Trophoblast cell (in vitro differentiated cells and primary cell): ENCODE measurements around the gene NFX1.
A peak's percentile ranks its signal among the peaks of the same experiment; 100 is the strongest.

ENCODE experiments used
- DNase-seq, 2 donors: peaks; one replicate each; pipeline ENCODE4 v3.0.0-alpha.2; 2016
- H2AFZ ChIP-seq: 2 replicates; pipeline ENCODE4 v1.6.1; 2013; ENCODE audit warnings: low read length, moderate library complexity, mild to moderate bottlenecking; ENCODE audit not compliant: insufficient read depth, poor library complexity
- H2AK5ac ChIP-seq: 2 replicates; pipeline ENCODE4 v1.6.1; 2013; ENCODE audit warnings: mild to moderate bottlenecking, low read length
- H2BK120ac ChIP-seq: 2 replicates; pipeline ENCODE4 v1.6.1; 2013; ENCODE audit warnings: low read length, mild to moderate bottlenecking, moderate library complexity; ENCODE audit not compliant: insufficient read depth, poor library complexity
- H2BK12ac ChIP-seq: 2 replicates; pipeline ENCODE4 v1.6.1; 2013; ENCODE audit warnings: mild to moderate bottlenecking, low read length, moderate library complexity
- H2BK5ac ChIP-seq: 2 replicates; pipeline ENCODE4 v1.6.1; 2013; ENCODE audit warnings: low read length, low read depth, moderate library complexity, mild to moderate bottlenecking; ENCODE audit not compliant: poor library complexity
- H3K14ac ChIP-seq: 2 replicates; pipeline ENCODE4 v1.6.1; 2013; ENCODE audit warnings: mild to moderate bottlenecking, low read length
- H3K18ac ChIP-seq: 2 replicates; pipeline ENCODE4 v1.6.1; 2013; ENCODE audit warnings: mild to moderate bottlenecking, low read length
- H3K23ac ChIP-seq: 2 replicates; pipeline ENCODE4 v1.6.1; 2013; ENCODE audit warnings: low read length
- H3K27ac ChIP-seq: 2 replicates; pipeline ENCODE4 v1.5.1; 2013; ENCODE audit warnings: low read depth, mild to moderate bottlenecking, inconsistent platforms, low read length, moderate library complexity
- H3K27me3 ChIP-seq: 2 replicates; pipeline ENCODE4 v1.6.1; 2013; ENCODE audit warnings: inconsistent platforms, mild to moderate bottlenecking, low read length, moderate library complexity; ENCODE audit not compliant: insufficient read depth
- H3K36me3 ChIP-seq, 2 experiments: 1 replicate in 1 of 2; 2 replicates in 1 of 2; pipeline ENCODE4 v1.6.1; 2013; ENCODE audit warnings: low read length in 2 of 2, mild to moderate bottlenecking in 2 of 2, moderate library complexity in 1 of 2; ENCODE audit not compliant: insufficient read depth in 2 of 2, control insufficient read depth in 1 of 2
- H3K4ac ChIP-seq: 2 replicates; pipeline ENCODE4 v1.6.1; 2013; ENCODE audit warnings: low read depth, mild to moderate bottlenecking, low read length, moderate library complexity
- H3K4me1 ChIP-seq, 2 experiments: 1 replicate in 1 of 2; 2 replicates in 1 of 2; pipeline ENCODE4 v1.6.1; 2013; ENCODE audit warnings: low read length in 2 of 2, mild to moderate bottlenecking in 2 of 2, moderate library complexity in 1 of 2; ENCODE audit not compliant: insufficient read depth in 2 of 2, control insufficient read depth in 1 of 2
- H3K4me2 ChIP-seq: 2 replicates; pipeline ENCODE4 v1.6.1; 2013; ENCODE audit warnings: inconsistent platforms, mild to moderate bottlenecking, low read length, moderate library complexity
- H3K4me3 ChIP-seq: 2 replicates; pipeline ENCODE4 v1.5.1; 2013; ENCODE audit warnings: mild to moderate bottlenecking, low read depth, low read length, inconsistent platforms
- H3K79me1 ChIP-seq: one replicate; pipeline ENCODE4 v1.6.1; 2013; ENCODE audit warnings: low read length
- H3K79me2 ChIP-seq: 2 replicates; pipeline ENCODE4 v1.6.1; 2013; ENCODE audit warnings: low read length, mild to moderate bottlenecking; ENCODE audit not compliant: control insufficient read depth, insufficient read depth, poor library complexity
- H3K9ac ChIP-seq: 2 replicates; pipeline ENCODE4 v1.6.1; 2013; ENCODE audit warnings: mild to moderate bottlenecking, low read length
- H3K9me3 ChIP-seq: 2 replicates; pipeline ENCODE4 v1.6.1; 2013; ENCODE audit warnings: low read depth, mild to moderate bottlenecking, control low read depth, inconsistent platforms, low read length; ENCODE audit not compliant: insufficient read depth
- H4K12ac ChIP-seq: 2 replicates; pipeline ENCODE4 v1.6.1; 2013; ENCODE audit warnings: low read depth, mild to moderate bottlenecking, low read length, moderate library complexity
- H4K8ac ChIP-seq: 2 replicates; pipeline ENCODE4 v1.6.1; 2013; ENCODE audit warnings: low read depth, mild to moderate bottlenecking, low read length, moderate library complexity
- H4K91ac ChIP-seq: one replicate; pipeline ENCODE4 v1.6.1; 2013; ENCODE audit warnings: low read depth, mild to moderate bottlenecking, low read length, moderate library complexity
- WGBS: extraction: QIAGEN DNeasy Blood & Tissue Kit; methylation state at CpG from one replicate; pipeline ENCODE4 v1.1.7; 2013; ENCODE audit warnings: missing lambda C conversion rate; ENCODE audit not compliant: insufficient read length, insufficient coverage; ENCODE audit errors: extremely low coverage; 5-methylcytosine and 5-hydroxymethylcytosine counted together

NFX1 gene

DNA sequence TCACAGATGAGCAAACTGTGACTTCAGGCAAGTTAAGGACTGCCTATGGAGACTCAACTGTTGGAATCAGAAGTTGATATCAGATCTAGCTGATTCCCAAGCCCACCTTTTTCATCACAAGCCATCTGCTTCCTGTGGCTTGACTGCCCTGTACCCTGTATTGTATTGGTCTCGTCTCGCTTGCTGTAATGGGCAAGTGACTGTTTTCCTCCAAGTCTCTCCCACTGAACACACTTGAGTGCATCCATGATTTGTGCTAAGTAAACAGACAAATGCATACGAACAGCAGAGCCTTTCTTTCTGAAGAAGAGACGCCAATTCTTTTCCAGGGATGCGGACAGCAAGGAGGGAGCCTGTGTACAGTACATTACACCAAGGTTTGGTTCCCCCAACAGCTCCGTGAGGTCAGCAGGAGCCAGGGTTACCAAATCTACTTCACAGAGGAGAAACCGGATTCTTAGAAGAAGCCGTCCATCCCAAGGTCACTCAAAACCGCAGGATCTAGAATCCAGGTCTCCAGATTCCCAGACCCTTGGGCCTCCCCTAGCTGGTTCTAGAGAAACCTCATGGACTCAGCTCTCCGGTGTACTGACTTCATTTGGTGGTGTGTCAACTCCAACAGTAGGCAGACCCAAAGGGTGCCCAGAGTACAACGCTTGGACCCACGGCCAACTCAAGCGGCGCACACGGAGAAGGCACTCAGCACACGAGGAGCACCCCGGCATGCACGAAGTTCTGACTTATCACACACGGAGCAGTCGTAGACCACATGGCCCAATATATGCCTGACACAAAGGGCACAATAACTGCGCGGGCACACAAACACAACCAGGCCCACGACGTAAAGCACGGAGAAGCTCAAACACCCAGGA lies 26.9 kb upstream of the NFX1 start:
- H2AFZ ChIP-seq, result peak overlapping the region; percentile 61
- no peaks in the 10 kb centered on the region for H3K27me3 ChIP-seq
- peaks cover 4 to 13% of the 10 kb centered on the region in 2 experiments for H3K36me3 ChIP-seq
- peak overlapping the region; percentile 71 for H3K4me2 ChIP-seq
- H2BK5ac ChIP-seq, result no peak overlapping the region
- H3K4ac ChIP-seq, result peak overlapping the region; percentile 91
- WGBS, result no CpG with 5 or more reads among the region's 25 CpGs
- H3K4me1 ChIP-seq, result peaks cover 7 to 9% of the 10 kb centered on the region in 2 experiments
- H3K9ac ChIP-seq, result peak overlapping the region; percentile 87
- H3K9me3 ChIP-seq, result peaks cover 2% of the 10 kb centered on the region
- no peak overlapping the region for H3K27ac ChIP-seq
- peaks cover 15% of the 10 kb centered on the region for H3K79me2 ChIP-seq
- peak overlapping the region; percentile 77 for H2BK120ac ChIP-seq
- H4K91ac ChIP-seq, result peak overlapping the region; percentile 41
- peak overlapping the region; percentile 9 for H3K14ac ChIP-seq
- no peak for DNase-seq
- peak overlapping the region; percentile 16 for H3K18ac ChIP-seq
- no peak overlapping the region for H2BK12ac ChIP-seq
- H2AK5ac ChIP-seq, result no peak overlapping the region
- H3K4me3 ChIP-seq, result peak overlapping the region; percentile 94
- no peak overlapping the region for H4K12ac ChIP-seq
- H3K79me1 ChIP-seq, result peaks cover 13% of the 10 kb centered on the region
- no peak overlapping the region for H4K8ac ChIP-seq
- H3K23ac ChIP-seq, result no peak overlapping the region

DNA sequence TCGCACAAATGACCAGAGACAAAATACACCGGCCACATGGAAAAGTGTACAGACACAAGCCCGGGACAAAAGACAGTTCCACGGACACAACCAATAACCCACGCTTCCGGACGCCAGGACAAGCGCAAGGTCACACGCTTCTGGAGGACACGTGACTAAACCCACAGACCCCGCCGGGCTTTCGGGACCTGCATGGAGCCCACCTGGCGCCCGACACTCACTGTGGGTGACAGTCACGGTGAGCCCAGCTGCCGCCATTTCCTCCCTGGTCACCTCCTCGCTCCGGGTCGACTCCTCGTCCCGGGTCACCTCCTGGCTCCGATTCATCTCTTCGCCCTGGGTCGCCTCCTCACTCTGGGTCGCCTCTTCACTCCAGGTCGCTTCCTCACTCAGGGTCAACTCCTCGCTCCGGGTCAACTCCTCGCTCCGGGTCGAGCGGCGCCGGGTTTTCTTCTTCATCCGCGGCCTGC lies 26.3 kb upstream of the NFX1 start:
- H4K91ac ChIP-seq, result peak overlapping the region; percentile 41
- DNase-seq, result no peak
- H3K79me1 ChIP-seq, result peaks cover 13% of the 10 kb centered on the region
- H3K4ac ChIP-seq, result peak overlapping the region; percentile 91
- H2BK5ac ChIP-seq, result peak overlapping the region; percentile 65
- no peak overlapping the region for H3K23ac ChIP-seq
- H3K14ac ChIP-seq, result peak overlapping the region; percentile 9
- no peaks in the 10 kb centered on the region for H3K27me3 ChIP-seq
- H2AFZ ChIP-seq, result peak overlapping the region; percentile 61
- H2BK120ac ChIP-seq, result peak overlapping the region; percentile 77
- H3K18ac ChIP-seq, result peak overlapping the region; percentile 73
- H4K12ac ChIP-seq, result peak overlapping the region; percentile 21
- H3K79me2 ChIP-seq, result peaks cover 15% of the 10 kb centered on the region
- peak overlapping the region; percentile 6 for H2BK12ac ChIP-seq
- peak overlapping the region; percentile 87 for H3K9ac ChIP-seq
- H3K36me3 ChIP-seq, result peaks cover 4 to 11% of the 10 kb centered on the region in 2 experiments
- peak overlapping the region; percentile 82 for H4K8ac ChIP-seq
- no CpG with 5 or more reads among the region's 37 CpGs for WGBS
- H3K27ac ChIP-seq, result peak overlapping the region; percentile 5
- peak overlapping the region; percentile 71 for H3K4me2 ChIP-seq
- peak overlapping the region; percentile 45 for H2AK5ac ChIP-seq
- peaks cover 2% of the 10 kb centered on the region for H3K9me3 ChIP-seq
- H3K4me1 ChIP-seq, result peaks cover 7 to 9% of the 10 kb centered on the region in 2 experiments
- peak overlapping the region; percentile 94 for H3K4me3 ChIP-seq

DNA sequence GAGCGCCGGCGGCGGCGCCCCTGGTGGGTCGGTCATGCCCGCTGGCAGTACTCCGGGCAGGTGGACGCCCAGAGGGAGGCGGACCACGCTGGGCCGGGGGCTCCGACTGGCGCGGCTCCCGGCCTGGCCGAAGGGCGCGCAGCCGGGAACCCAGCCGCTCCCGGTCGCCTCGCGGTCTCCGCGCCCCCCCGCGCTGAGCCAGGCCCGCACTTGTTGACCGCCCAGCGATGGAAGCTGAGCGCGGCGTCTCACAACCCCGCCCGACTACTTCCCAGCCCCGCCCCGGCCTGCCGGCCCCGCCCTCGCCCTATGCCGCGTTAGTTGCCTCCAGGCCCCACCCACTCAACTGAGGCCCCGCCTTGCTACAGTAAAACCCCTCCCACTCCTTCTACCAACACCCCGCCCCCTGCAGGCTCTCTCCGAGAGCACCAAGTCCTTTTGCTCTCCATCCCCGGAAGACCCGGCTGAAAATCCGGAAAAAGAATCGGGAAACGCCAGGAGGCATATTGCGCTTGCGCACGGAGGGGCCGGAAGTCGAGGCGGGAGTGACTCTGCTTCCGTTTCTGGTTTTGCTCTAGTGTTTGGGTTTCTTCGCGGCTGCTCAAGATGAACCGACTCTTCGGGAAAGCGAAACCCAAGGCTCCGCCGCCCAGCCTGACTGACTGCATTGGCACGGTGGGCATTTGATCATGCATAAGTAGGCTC lies 25.7 kb upstream of the NFX1 start, which contains the start of the genes BAG1 and CHMP5:
TSS of gene BAG1 (minus strand) at position 236 of the 705 bp plus-strand sequence.
TSS of gene CHMP5 (plus strand) at position 577 of the 705 bp plus-strand sequence. CDS start at position 607, 30 bp downstream.
- H4K91ac ChIP-seq, result peak within 1 kb of the TSS; percentile 73
- DNase-seq, result peak; percentile 99 to 100
- peak within 1 kb of the TSS; percentile 94 for H3K4me3 ChIP-seq
- peak within 1 kb of the TSS; percentile 21 for H3K27ac ChIP-seq
- peak within 1 kb of the TSS; percentile 86 for H2AK5ac ChIP-seq
- H3K4me1 ChIP-seq, result peaks cover 7 to 9% of the 10 kb centered on the region in 2 experiments
- no CpG with 5 or more reads among the region's 67 CpGs for WGBS
- peaks cover 7 to 12% of the 10 kb centered on the region in 2 experiments for H3K36me3 ChIP-seq
- peaks cover 13% of the 10 kb centered on the region for H3K79me1 ChIP-seq
- peak within 1 kb of the TSS; percentile 65 for H2BK5ac ChIP-seq
- H3K4ac ChIP-seq, result peak within 1 kb of the TSS; percentile 91
- H2AFZ ChIP-seq, result peak within 1 kb of the TSS; percentile 78
- H3K79me2 ChIP-seq, result peaks cover 15% of the 10 kb centered on the region
- H2BK12ac ChIP-seq, result peak within 1 kb of the TSS; percentile 6
- H4K12ac ChIP-seq, result peak within 1 kb of the TSS; percentile 79
- H3K23ac ChIP-seq, result no peak within 1 kb of the TSS
- H3K14ac ChIP-seq, result peak within 1 kb of the TSS; percentile 52
- no peaks in the 10 kb centered on the region for H3K27me3 ChIP-seq
- H3K4me2 ChIP-seq, result peak within 1 kb of the TSS; percentile 91
- H4K8ac ChIP-seq, result peak within 1 kb of the TSS; percentile 91
- peaks cover 2% of the 10 kb centered on the region for H3K9me3 ChIP-seq
- peak within 1 kb of the TSS; percentile 87 for H3K9ac ChIP-seq
- peak within 1 kb of the TSS; percentile 77 for H2BK120ac ChIP-seq
- H3K18ac ChIP-seq, result peak within 1 kb of the TSS; percentile 76

DNA sequence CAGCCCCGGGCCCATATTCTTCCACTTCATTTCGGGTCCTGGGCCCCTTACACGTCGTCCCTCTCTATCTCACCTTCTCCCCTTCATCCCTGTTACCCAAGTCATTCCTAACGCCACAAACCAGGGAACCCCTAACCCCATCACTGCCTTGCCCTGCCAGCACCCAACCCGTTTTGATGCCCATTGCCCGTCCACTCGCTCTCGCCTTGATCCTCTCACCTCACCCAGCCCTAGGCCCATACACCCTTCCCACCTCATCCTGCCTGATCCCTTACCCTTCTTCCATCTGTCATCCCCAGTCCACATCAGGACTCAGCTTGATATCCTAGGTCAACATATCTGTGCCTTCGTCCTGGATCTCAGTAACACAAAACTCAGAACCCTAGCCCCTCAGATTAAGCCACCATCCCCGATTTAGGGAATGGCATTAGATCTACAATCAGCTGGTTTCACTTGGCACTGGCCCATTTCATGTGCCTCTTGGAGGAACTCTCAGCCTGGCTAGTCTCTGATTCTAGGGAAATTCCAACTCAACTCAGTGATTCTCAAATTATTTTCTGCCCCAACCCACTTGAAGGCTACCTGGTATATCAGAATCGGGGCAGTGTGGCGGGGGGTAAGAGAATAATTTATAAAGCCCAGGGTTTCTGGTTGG lies 25.0 kb upstream of the NFX1 start:
- DNase-seq, result peak in 1 of 2 donors; percentile 12
- peaks cover 2% of the 10 kb centered on the region for H3K9me3 ChIP-seq
- H3K4me3 ChIP-seq, result peak overlapping the region; percentile 81
- peak overlapping the region; percentile 91 for H4K8ac ChIP-seq
- H2AFZ ChIP-seq, result peak overlapping the region; percentile 78
- no CpG with 5 or more reads among the region's 13 CpGs for WGBS
- H2BK5ac ChIP-seq, result peak overlapping the region; percentile 5
- peak overlapping the region; percentile 79 for H4K12ac ChIP-seq
- peaks cover 15% of the 10 kb centered on the region for H3K79me2 ChIP-seq
- H3K4ac ChIP-seq, result peak overlapping the region; percentile 66
- H3K4me1 ChIP-seq, result peaks cover 7 to 9% of the 10 kb centered on the region in 2 experiments
- no peak overlapping the region for H2BK12ac ChIP-seq
- peaks cover 13% of the 10 kb centered on the region for H3K79me1 ChIP-seq
- peak overlapping the region; percentile 73 for H4K91ac ChIP-seq
- H2AK5ac ChIP-seq, result peak overlapping the region; percentile 86
- no peak overlapping the region for H3K23ac ChIP-seq
- H3K27ac ChIP-seq, result peak overlapping the region; percentile 21
- H3K27me3 ChIP-seq, result no peaks in the 10 kb centered on the region
- H3K9ac ChIP-seq, result peak overlapping the region; percentile 59
- H3K18ac ChIP-seq, result peak overlapping the region; percentile 76
- peak overlapping the region; percentile 91 for H3K4me2 ChIP-seq
- H3K14ac ChIP-seq, result peak overlapping the region; percentile 52
- H3K36me3 ChIP-seq, result peaks cover 5 to 9% of the 10 kb centered on the region in 2 experiments
- peak overlapping the region; percentile 27 for H2BK120ac ChIP-seq
